K562 (cell line): Measurements from ENCODE around the gene FOXN3. TPM values are rescaled to one million over a fixed set of nuclear protein-coding genes. Genes with fewer than 3 reads are reported as not detected.

Experiments used
- ATAC-seq: fragments of 200-7000 bp; cut with Tn5 transposase; 3 replicates; pipeline ENCODE4 v1.9.1; 2020; ENCODE audit warnings: moderate library complexity
- BruUV-seq: library from RNA; stranded (reverse); fragments of 400-500 nt; replicated peaks from 2 replicates; lab custom pipeline; 2021; lab: Mats Ljungman, UMichigan
- CTCF ChIA-PET: fragments of 300-600 bp; formaldehyde crosslinking; extraction: SDS; loops from one replicate; lab custom pipeline; 2021; ENCODE audit warnings: low intra/inter-chr PET ratio; lab: Yijun Ruan, JAX
- POLR2A ChIA-PET: fragments of 300-600, 350-650 bp; sonication (Branson Sonifier 250); formaldehyde crosslinking; extraction: SDS; loops from one replicate; lab custom pipeline; 2021; ENCODE audit warnings: antibody characterized with exemption, inconsistent platforms; lab: Yijun Ruan, JAX
- DNase-seq, 4 experiments: peaks; one replicate each; pipeline versions ENCODE4 v3.0.0 to v3.0.0-alpha.2; 2011 to 2018; ENCODE audit warnings: low spot score in 3 of 4, mixed read lengths in 3 of 4; ENCODE audit errors: extremely low read depth in 1 of 4
- FAIRE-seq: peaks from 2 replicates; lab custom pipeline; 2011; peaks lifted over from hg19 to GRCh38; lab: Jason Lieb, UNC
- H2AFZ ChIP-seq: 2 replicates; pipeline ENCODE4 v1.6.0; 2011; ENCODE audit warnings: low read depth, low read length, control low read depth, inconsistent platforms
- H3K27ac ChIP-seq: fragments of 200-600 bp; 3 replicates; pipeline ENCODE4 v1.8.0; 2011; ENCODE audit warnings: low read depth, mild to moderate bottlenecking, control low read depth, inconsistent platforms, low read length, moderate library complexity, mixed read lengths; ENCODE audit errors: extremely low read depth
- H3K27me3 ChIP-seq, 2 experiments: fragments of 300-600 bp in 1 of 2; 2 replicates in 1 of 2; 3 replicates in 1 of 2; pipeline versions ENCODE4 v1.6.0 to v1.8.0; 2011; ENCODE audit warnings: inconsistent platforms in 2 of 2, low read length in 2 of 2, mild to moderate bottlenecking in 1 of 2, mixed read lengths in 1 of 2, moderate library complexity in 1 of 2; ENCODE audit not compliant: control insufficient read depth in 2 of 2, insufficient read depth in 2 of 2
- H3K36me3 ChIP-seq: fragments of 300-600 bp; 3 replicates; pipeline ENCODE4 v1.8.0; 2011; ENCODE audit warnings: mild to moderate bottlenecking, low read length, inconsistent platforms; ENCODE audit not compliant: control insufficient read depth, insufficient read depth
- H3K4me1 ChIP-seq, 2 experiments: fragments of 200-600 bp in 1 of 2; replicated peaks in 1 of 2; 2 replicates in 1 of 2; 3 replicates in 1 of 2; pipeline versions ENCODE4 v1.5.1 to v1.8.0; 2011; ENCODE audit warnings: inconsistent platforms in 2 of 2, low read length in 2 of 2, mild to moderate bottlenecking in 1 of 2, mixed read lengths in 1 of 2, moderate library complexity in 1 of 2; ENCODE audit not compliant: control insufficient read depth in 2 of 2, insufficient read depth in 2 of 2
- H3K4me2 ChIP-seq: 2 replicates; pipeline ENCODE4 v1.6.1; 2011; ENCODE audit warnings: low read length, control low read depth, inconsistent platforms, mixed read lengths; ENCODE audit not compliant: insufficient read depth
- H3K4me3 ChIP-seq: fragments of 200-600 bp; sonication (generic), shearing (Covaris generic); 2 replicates; pipeline ENCODE4 v1.5.1; 2016; ENCODE audit warnings: control low read depth, inconsistent platforms
- H3K79me2 ChIP-seq: fragments of 200-600 bp; 3 replicates; pipeline ENCODE4 v1.8.0; 2011; ENCODE audit warnings: low read length, inconsistent platforms; ENCODE audit not compliant: control insufficient read depth, insufficient read depth
- H3K9ac ChIP-seq, 2 experiments: 2 replicates each; pipeline versions ENCODE4 v1.6.0 to v1.6.1; 2011; ENCODE audit warnings: low read depth in 2 of 2, low read length in 2 of 2, control low read depth in 1 of 2, inconsistent platforms in 1 of 2, mild to moderate bottlenecking in 1 of 2, mixed read lengths in 1 of 2; ENCODE audit not compliant: insufficient read depth in 1 of 2
- H3K9me1 ChIP-seq: one replicate; pipeline ENCODE4 v1.6.0; 2011; ENCODE audit warnings: inconsistent platforms, mild to moderate bottlenecking, low read length, moderate library complexity; ENCODE audit not compliant: control insufficient read depth, insufficient read depth
- H3K9me3 ChIP-seq: replicated peaks from 2 replicates; pipeline ENCODE4 v1.5.1; 2011; ENCODE audit warnings: low read depth, low read length, inconsistent platforms; ENCODE audit not compliant: control insufficient read depth, insufficient read depth
- H4K20me1 ChIP-seq: replicated peaks from 2 replicates; pipeline ENCODE4 v1.6.1; 2011; ENCODE audit warnings: low read length, inconsistent platforms, mixed read lengths; ENCODE audit not compliant: control insufficient read depth, insufficient read depth
- CCAR2 ChIP-seq: fragments of 200-400 bp; formaldehyde crosslinking; IDR thresholded peaks from 2 replicates; pipeline ENCODE4 v1.6.1; 2017; ENCODE audit warnings: mild to moderate bottlenecking, low read depth, low read length
- MECOM ChIP-seq: fragments of 250-450 bp; sonication (Bioruptor Pico); IDR thresholded peaks from 2 replicates; pipeline ENCODE4 v1.8.0; 2022; ENCODE audit warnings: inconsistent platforms
- PRMT5 ChIP-seq: sonication (generic); formaldehyde crosslinking; IDR thresholded peaks from 2 replicates; pipeline ENCODE4 v1.5.0; 2020; ENCODE audit warnings: missing genetic modification reagents
- RAD51 ChIP-seq: fragments of 450-650 bp; IDR thresholded peaks from 2 replicates; pipeline ENCODE4 v1.7.1; 2016; ENCODE audit warnings: low read depth, mild to moderate bottlenecking, borderline replicate concordance
- TAL1 ChIP-seq: fragments of 450-650 bp; IDR thresholded peaks from 2 replicates; pipeline ENCODE4 v1.6.1; 2016; ENCODE audit warnings: mild to moderate bottlenecking
- ZFP1 ChIP-seq: fragments of 450-650 bp; formaldehyde crosslinking; IDR thresholded peaks from 2 replicates; pipeline ENCODE4 v1.4.0; 2020; ENCODE audit warnings: mild to moderate bottlenecking, mixed read lengths
- ZNF274 ChIP-seq: IDR thresholded peaks from 2 replicates; pipeline ENCODE4 v1.6.1; 2011; ENCODE audit warnings: low read depth, mild to moderate bottlenecking, low read length, moderate library complexity, borderline replicate concordance
- ZNF324 ChIP-seq: fragments of 250-450 bp; sonication (Bioruptor Pico); IDR thresholded peaks from 2 replicates; pipeline ENCODE4 v1.4.0; 2020; ENCODE audit warnings: mild to moderate bottlenecking
- ZNF830 ChIP-seq: fragments of 250-450 bp; sonication (Bioruptor Pico); IDR thresholded peaks from 2 replicates; pipeline ENCODE4 v1.5.0; 2021; ENCODE audit warnings: mild to moderate bottlenecking
- WGBS: fragments of 100-300 bp; shearing (Covaris generic); methylation state at CpG from one replicate; pipeline ENCODE4 v1.1.6; 2016; ENCODE audit warnings: low coverage, mixed read lengths; ENCODE audit not compliant: insufficient coverage; ENCODE audit errors: missing lambda C conversion rate; 5-methylcytosine and 5-hydroxymethylcytosine counted together
- in situ Hi-C: fragments of 300-500 bp; cut with MboI; formaldehyde crosslinking; loops from 4 replicates; pipeline ENCODE4 v1.15.0; 2018; ENCODE audit warnings: inconsistent platforms, mixed read lengths
- intact Hi-C: fragments of 100-400 bp; cut with micrococcal nuclease; formaldehyde crosslinking; loops from 2 replicates; pipeline ENCODE4 v1.14.2; 2022
- polyA plus RNA-seq, 8 experiments: library from polyadenylated mRNA; depleted of rRNA in 4 of 8; stranded (reverse) in 5 of 8; unstranded in 3 of 8; fragments of >200 nt; fragmentation: Nextera tagmentation in 2 of 8; fragmentation: Illumina TruSeq in 1 of 8; extraction: Ambion mirVana in 2 of 8; extraction: Trizol in 1 of 8; gene quantifications; 2 replicates each; pipeline versions ENCODE4 v1.2.1 to v1.2.3, GENCODE V29; 2011 to 2014; ENCODE audit warnings: inconsistent platforms in 1 of 8, missing spikeins in 1 of 8
- total RNA-seq, 7 experiments: library from RNA; depleted of rRNA in 6 of 7; stranded (reverse); fragments of >200 nt in 6 of 7; fragmentation: Illumina TruSeq in 2 of 7; extraction: Trizol in 2 of 7; gene quantifications; 2 replicates each; pipeline versions ENCODE4 v1.2.1 to v1.2.3, GENCODE V29; 2011 to 2021; ENCODE audit warnings: low replicate concordance in 1 of 7
- TF ChIP-seq, protein P1 (sequence below): IDR thresholded peaks from 2 replicates; pipeline ENCODE4 v1.6.1; 2011; ENCODE audit warnings: borderline replicate concordance, low read depth, mild to moderate bottlenecking, moderate library complexity, low read length; ENCODE audit not compliant: insufficient read depth, poor library complexity, severe bottlenecking
- TF ChIP-seq, protein P2 (sequence below): fragments of 250-450 bp; sonication (Bioruptor Pico); IDR thresholded peaks from 2 replicates; pipeline ENCODE4 v1.4.0; 2020; ENCODE audit warnings: borderline replicate concordance
- TF ChIP-seq, protein P3 (sequence below), 2 experiments: fragments of 450-650 bp; IDR thresholded peaks; 2 replicates each; pipeline ENCODE4 v1.6.1; 2018; ENCODE audit warnings: mild to moderate bottlenecking in 2 of 2, low read depth in 1 of 2; ENCODE audit not compliant: partially characterized antibody in 2 of 2

The FOXN3 gene
- total and polyA plus RNA-seq, 9 of the 15 experiments (the other 6 are each of a cell fraction or from before 2014, with no cell fraction given), result 0.07 to 1.3 (median 0.40) TPM

- ChIA-PET CTCF (no interaction called here), POLR2A (interaction anchor here (0.6 kb wide), 1 partner anchor 71 kb away, joined by 3 read pairs; no protein-coding TSS in a partner anchor)
- Histone ChIP-seq H3K27me3 (peaks cover 0 to 25% of the 10 kb centered on the region in 2 experiments; a peak in 3 of 5 replicates), H3K27ac (no peak overlapping the region), H2AFZ (no peak overlapping the region), H3K4me3 (no peak overlapping the region), H3K4me1 (no peaks in the 10 kb centered on the region; a peak in 1 of 5 replicates), H3K9me3 (no peaks in the 10 kb centered on the region), H3K36me3 (no peaks in the 10 kb centered on the region), H3K79me2 (no peaks in the 10 kb centered on the region), H3K9me1 (no peaks in the 10 kb centered on the region), H3K4me2 (no peak overlapping the region), H4K20me1 (no peaks in the 10 kb centered on the region), H3K9ac (no peak overlapping the region)
- DNase-seq (no peak), FAIRE-seq (no peak), ATAC-seq (no peak)
- 24% methylated on average over 10 of the region's 10 CpGs for WGBS
- intact Hi-C loops, result no loop called here
- BruUV-seq, result no TSS peak
- in situ Hi-C loops, result no loop called here
- TF ChIP-seq, protein P1, sequence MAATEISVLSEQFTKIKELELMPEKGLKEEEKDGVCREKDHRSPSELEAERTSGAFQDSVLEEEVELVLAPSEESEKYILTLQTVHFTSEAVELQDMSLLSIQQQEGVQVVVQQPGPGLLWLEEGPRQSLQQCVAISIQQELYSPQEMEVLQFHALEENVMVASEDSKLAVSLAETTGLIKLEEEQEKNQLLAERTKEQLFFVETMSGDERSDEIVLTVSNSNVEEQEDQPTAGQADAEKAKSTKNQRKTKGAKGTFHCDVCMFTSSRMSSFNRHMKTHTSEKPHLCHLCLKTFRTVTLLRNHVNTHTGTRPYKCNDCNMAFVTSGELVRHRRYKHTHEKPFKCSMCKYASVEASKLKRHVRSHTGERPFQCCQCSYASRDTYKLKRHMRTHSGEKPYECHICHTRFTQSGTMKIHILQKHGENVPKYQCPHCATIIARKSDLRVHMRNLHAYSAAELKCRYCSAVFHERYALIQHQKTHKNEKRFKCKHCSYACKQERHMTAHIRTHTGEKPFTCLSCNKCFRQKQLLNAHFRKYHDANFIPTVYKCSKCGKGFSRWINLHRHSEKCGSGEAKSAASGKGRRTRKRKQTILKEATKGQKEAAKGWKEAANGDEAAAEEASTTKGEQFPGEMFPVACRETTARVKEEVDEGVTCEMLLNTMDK, result no peak
- TF ChIP-seq TAL1 (no peak), MECOM (CRISPR knock-in tag) (no peak), ZNF324 (CRISPR knock-in tag) (no peak), RAD51 (no peak), CCAR2 (no peak), ZFP1 (CRISPR knock-in tag) (no peak), ZNF274 (no peak), PRMT5 (CRISPR knock-in tag) (no peak), ZNF830 (CRISPR knock-in tag) (no peak)
- TF ChIP-seq, protein P2, sequence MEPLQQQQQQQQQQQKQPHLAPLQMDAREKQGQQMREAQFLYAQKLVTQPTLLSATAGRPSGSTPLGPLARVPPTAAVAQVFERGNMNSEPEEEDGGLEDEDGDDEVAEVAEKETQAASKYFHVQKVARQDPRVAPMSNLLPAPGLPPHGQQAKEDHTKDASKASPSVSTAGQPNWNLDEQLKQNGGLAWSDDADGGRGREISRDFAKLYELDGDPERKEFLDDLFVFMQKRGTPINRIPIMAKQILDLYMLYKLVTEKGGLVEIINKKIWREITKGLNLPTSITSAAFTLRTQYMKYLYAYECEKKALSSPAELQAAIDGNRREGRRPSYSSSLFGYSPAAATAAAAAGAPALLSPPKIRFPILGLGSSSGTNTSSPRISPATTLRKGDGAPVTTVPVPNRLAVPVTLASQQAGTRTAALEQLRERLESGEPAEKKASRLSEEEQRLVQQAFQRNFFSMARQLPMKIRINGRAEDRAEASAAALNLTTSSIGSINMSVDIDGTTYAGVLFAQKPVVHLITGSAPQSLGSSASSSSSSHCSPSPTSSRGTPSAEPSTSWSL (CRISPR knock-in tag), result no peak
- TF ChIP-seq, protein P3, sequence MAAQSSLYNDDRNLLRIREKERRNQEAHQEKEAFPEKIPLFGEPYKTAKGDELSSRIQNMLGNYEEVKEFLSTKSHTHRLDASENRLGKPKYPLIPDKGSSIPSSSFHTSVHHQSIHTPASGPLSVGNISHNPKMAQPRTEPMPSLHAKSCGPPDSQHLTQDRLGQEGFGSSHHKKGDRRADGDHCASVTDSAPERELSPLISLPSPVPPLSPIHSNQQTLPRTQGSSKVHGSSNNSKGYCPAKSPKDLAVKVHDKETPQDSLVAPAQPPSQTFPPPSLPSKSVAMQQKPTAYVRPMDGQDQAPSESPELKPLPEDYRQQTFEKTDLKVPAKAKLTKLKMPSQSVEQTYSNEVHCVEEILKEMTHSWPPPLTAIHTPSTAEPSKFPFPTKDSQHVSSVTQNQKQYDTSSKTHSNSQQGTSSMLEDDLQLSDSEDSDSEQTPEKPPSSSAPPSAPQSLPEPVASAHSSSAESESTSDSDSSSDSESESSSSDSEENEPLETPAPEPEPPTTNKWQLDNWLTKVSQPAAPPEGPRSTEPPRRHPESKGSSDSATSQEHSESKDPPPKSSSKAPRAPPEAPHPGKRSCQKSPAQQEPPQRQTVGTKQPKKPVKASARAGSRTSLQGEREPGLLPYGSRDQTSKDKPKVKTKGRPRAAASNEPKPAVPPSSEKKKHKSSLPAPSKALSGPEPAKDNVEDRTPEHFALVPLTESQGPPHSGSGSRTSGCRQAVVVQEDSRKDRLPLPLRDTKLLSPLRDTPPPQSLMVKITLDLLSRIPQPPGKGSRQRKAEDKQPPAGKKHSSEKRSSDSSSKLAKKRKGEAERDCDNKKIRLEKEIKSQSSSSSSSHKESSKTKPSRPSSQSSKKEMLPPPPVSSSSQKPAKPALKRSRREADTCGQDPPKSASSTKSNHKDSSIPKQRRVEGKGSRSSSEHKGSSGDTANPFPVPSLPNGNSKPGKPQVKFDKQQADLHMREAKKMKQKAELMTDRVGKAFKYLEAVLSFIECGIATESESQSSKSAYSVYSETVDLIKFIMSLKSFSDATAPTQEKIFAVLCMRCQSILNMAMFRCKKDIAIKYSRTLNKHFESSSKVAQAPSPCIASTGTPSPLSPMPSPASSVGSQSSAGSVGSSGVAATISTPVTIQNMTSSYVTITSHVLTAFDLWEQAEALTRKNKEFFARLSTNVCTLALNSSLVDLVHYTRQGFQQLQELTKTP (IDR thresholded peaks at IDR 0.05; ENCODE audit: low read depth in 1 of 2, partially characterized antibody in 2 of 2), result no peak
Measured at GRCh38 chr14:89454996-89455395, 38.0 kb upstream of the FOXN3 start.
